ENCODE data around the gene CLCN6.

Gene CLCN6

GRCh38 chr1:11822091-11822490 lies 16.1 kb downstream of the CLCN6 start:
- no peaks in the 10 kb centered on the region for H3K27me3 ChIP-seq
- no peak for DNase-seq
- intact Hi-C loops (cut with DNase I; ENCODE audit: low total_unique reads) = no loop called here
- H3K36me3 ChIP-seq = peaks cover 79 to 96% (median 92%) of the 10 kb centered on the region in 3 donors
- H3K4me1 ChIP-seq = no peaks in the 10 kb centered on the region
- H3K9me3 ChIP-seq = no peaks in the 10 kb centered on the region
- no peak for TF ChIP-seq CTCF (IDR thresholded peaks at IDR 0.05)
- no peak overlapping the region for H3K4me3 ChIP-seq
- no peak overlapping the region for H3K27ac ChIP-seq

- H3K4me1 ChIP-seq = no peaks in the 10 kb centered on the region
- no peak overlapping the region for H3K27ac ChIP-seq
- no peaks in the 10 kb centered on the region for H3K9me3 ChIP-seq
- peaks cover 83 to 100% (median 91%) of the 10 kb centered on the region in 3 donors for H3K36me3 ChIP-seq
- H3K27me3 ChIP-seq = no peaks in the 10 kb centered on the region
- intact Hi-C loops (cut with DNase I; ENCODE audit: low total_unique reads) = no loop called here
- peak in 1 of 2 donors; percentile 42 for DNase-seq
- no peak overlapping the region for H3K4me3 ChIP-seq
- TF ChIP-seq CTCF (IDR thresholded peaks at IDR 0.05) = no peak
These were observed 17.6 kb downstream of the CLCN6 start for GRCh38 chr1:11823366-11824137.

GRCh38 chr1:11825131-11825530 lies 19.1 kb downstream of the CLCN6 start:
- no peak for DNase-seq
- no peaks in the 10 kb centered on the region for H3K27me3 ChIP-seq
- H3K36me3 ChIP-seq = peaks cover 85 to 100% (median 92%) of the 10 kb centered on the region in 3 donors
- no peak overlapping the region for H3K27ac ChIP-seq
- no peak for TF ChIP-seq CTCF (IDR thresholded peaks at IDR 0.05)
- no peak overlapping the region for H3K4me3 ChIP-seq
- no peaks in the 10 kb centered on the region for H3K9me3 ChIP-seq
- intact Hi-C loops (cut with DNase I; ENCODE audit: low total_unique reads) = no loop called here
- H3K4me1 ChIP-seq = no peaks in the 10 kb centered on the region

GRCh38 chr1:11826946-11827345 lies 21.0 kb downstream of the CLCN6 start:
- Histone ChIP-seq H3K4me3 (no peak overlapping the region), H3K27me3 (no peaks in the 10 kb centered on the region), H3K4me1 (no peaks in the 10 kb centered on the region), H3K36me3 (peaks cover 88 to 100% (median 93%) of the 10 kb centered on the region in 3 donors), H3K9me3 (no peaks in the 10 kb centered on the region), H3K27ac (no peak overlapping the region)
- TF ChIP-seq CTCF (IDR thresholded peaks at IDR 0.05) = no peak
- DNase-seq = no peak
- intact Hi-C loops (cut with DNase I; ENCODE audit: low total_unique reads) = no loop called here

GRCh38 chr1:11828511-11828910 lies 22.5 kb downstream of the CLCN6 start:
- no peak for DNase-seq
- no peaks in the 10 kb centered on the region for H3K4me1 ChIP-seq
- no peaks in the 10 kb centered on the region for H3K9me3 ChIP-seq
- H3K4me3 ChIP-seq = no peak overlapping the region
- no peak for TF ChIP-seq CTCF (IDR thresholded peaks at IDR 0.05)
- H3K27me3 ChIP-seq = no peaks in the 10 kb centered on the region
- H3K27ac ChIP-seq = no peak overlapping the region
- intact Hi-C loops (cut with DNase I; ENCODE audit: low total_unique reads) = no loop called here
- peaks cover 87 to 100% (median 96%) of the 10 kb centered on the region in 3 donors for H3K36me3 ChIP-seq
